ENCODE data around the gene APBA2.

GRCh38 chr15:29031502-29032228 lies 145.9 kb downstream of the APBA2 start:
- TF ChIP-seq POLR2AphosphoS5 (IDR thresholded peaks at IDR 0.05), result no peak
- TF ChIP-seq CTCF (IDR thresholded peaks at IDR 0.05), result no peak
- TF ChIP-seq POLR2A (IDR thresholded peaks at IDR 0.05), result no peak
- TF ChIP-seq EP300 (IDR thresholded peaks at IDR 0.05), result no peak
